Erythroblast (primary cell): ENCODE data around the gene CFAP46.
"Not testable (repeated sequence)": the region's sequence is repeated elsewhere in the genome, so short reads cannot be mapped to it uniquely, and the experiment has no call there.

Experiments used
- DNase-seq, 2 experiments: peaks; one replicate each; lab custom pipeline; 2025; lab: John Stamatoyannopoulos, UW
- GATA1 ChIP-seq: IDR thresholded peaks from 2 replicates; pipeline ENCODE4 v1.6.1; 2011; ENCODE audit warnings: low read depth, mild to moderate bottlenecking, control low read depth, low read length, moderate library complexity
- POLR2A ChIP-seq: IDR thresholded peaks from 2 replicates; pipeline ENCODE4 v1.6.1; 2011; ENCODE audit warnings: mild to moderate bottlenecking, low read length

The CFAP46 gene

DNA sequence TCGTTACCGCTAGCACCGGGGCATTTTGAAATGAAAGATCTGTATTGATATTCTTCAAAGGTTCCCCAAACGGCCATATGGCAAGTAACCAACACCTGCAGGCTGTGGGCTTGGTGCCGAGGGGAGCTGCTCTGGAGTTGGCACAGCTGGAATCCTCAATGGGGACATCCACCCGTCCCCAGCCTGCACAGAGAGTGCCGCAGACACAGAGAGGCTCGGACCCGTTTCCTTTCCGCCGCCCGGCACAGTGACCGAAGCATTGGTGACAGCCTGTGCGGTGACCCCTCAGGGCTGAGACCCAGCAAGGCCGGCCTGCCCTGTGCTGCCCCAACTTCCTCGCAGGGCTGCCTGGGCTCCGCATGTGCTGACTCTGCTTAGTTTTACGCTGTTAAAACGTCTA is 4.5 kb downstream of the CFAP46 start:
- DNase-seq: no peak
- TF ChIP-seq POLR2A: no peak
- TF ChIP-seq GATA1: no peak

DNA sequence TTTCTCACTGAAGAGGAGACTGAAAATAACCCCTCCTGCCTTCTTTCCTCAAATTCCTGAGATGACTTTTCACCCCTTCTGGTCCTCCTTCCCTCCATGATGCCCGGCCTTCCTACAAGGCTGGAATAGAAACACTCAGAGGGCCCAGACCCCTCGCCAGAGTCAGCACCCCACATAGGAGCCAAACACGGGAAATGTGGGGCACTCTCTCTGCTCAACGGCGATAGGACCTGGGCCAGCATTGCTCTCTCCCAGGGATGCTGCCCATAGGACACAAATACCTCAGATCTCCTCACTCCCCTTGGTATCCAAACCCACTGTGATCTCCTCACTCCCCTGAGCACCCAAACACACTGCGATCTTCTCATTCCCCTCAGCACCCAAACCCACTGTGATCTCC is 7.4 kb downstream of the CFAP46 start:
- TF ChIP-seq POLR2A: no peak
- TF ChIP-seq GATA1: no peak
- DNase-seq: no peak

DNA sequence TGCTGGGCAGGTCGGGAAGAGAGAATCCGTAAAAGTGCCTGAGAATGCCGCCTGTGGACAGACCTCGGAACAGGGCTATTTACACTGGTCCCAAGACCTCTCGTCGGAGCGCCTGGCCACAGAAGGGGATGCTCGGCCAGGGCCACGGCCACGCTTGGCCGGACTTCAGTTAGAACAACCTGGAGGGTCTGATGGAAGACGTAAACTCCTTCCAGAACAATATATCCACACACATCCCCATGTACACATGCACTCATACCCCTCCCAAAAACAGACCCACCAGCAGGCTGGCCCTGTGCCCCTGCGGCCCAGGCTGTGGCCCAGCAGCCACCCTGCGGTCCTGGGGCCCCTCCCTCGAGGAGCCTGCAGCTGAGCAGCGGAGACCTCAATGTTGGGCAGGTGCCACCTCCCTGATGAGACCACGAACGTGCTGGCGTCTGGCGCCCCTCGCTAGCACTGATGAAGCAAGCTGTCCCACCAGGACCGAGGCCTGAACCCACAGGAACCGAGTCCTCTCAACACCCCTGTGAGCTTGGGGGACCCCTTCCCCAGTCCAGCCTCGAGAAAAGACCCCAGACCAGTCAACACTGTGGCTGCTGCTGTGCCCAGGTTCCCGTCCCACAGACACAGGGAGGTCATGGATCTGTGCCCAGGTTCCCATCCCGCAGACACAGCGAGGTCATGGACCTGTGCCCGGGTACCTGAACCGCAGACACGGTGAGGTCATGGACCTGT is 8.9 kb downstream of the CFAP46 start:
- no peak for DNase-seq
- TF ChIP-seq POLR2A (no peak), GATA1 (no peak)

DNA sequence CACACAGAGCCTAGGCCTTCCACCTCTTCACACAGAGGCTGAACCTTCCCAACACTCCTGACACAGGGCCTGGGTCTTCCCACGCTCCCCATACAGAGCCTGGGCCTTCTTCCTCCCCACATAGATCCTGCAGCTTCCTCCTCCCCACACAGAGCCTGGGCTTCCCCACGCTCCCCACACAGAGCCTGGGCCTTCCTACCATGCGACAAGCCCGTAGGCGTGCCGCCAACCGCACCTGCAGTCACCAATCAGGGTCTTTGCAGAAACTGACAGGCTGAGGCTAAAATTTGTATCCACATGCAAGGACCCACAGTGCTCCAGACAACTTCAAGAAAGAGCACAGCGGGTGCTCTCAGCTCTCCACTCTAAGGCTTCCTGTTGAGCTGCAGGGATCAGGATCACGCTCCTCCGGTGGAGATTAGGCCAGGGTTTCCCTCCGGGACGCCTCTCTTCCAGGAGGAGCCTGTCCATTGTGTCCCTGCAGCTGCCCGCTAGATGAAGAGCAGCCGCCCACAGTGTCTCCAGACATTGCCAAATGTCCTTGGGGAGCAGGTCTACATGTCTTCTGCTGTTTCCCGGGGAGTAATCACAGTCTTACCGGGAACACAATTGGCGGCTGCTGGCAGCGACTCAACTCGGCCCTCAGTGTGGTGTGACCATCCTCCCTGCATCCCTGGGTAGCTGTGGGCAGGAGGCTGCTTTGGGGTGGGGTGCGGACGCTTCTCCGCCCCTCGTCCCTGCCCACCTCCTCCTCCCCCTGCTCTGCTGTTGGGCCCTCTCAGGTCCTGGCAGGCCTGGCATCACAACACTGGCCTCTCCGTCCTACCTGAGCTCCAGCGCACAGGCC is 9.7 kb downstream of the CFAP46 start:
- no peak for DNase-seq
- TF ChIP-seq GATA1: no peak
- TF ChIP-seq POLR2A: no peak

DNA sequence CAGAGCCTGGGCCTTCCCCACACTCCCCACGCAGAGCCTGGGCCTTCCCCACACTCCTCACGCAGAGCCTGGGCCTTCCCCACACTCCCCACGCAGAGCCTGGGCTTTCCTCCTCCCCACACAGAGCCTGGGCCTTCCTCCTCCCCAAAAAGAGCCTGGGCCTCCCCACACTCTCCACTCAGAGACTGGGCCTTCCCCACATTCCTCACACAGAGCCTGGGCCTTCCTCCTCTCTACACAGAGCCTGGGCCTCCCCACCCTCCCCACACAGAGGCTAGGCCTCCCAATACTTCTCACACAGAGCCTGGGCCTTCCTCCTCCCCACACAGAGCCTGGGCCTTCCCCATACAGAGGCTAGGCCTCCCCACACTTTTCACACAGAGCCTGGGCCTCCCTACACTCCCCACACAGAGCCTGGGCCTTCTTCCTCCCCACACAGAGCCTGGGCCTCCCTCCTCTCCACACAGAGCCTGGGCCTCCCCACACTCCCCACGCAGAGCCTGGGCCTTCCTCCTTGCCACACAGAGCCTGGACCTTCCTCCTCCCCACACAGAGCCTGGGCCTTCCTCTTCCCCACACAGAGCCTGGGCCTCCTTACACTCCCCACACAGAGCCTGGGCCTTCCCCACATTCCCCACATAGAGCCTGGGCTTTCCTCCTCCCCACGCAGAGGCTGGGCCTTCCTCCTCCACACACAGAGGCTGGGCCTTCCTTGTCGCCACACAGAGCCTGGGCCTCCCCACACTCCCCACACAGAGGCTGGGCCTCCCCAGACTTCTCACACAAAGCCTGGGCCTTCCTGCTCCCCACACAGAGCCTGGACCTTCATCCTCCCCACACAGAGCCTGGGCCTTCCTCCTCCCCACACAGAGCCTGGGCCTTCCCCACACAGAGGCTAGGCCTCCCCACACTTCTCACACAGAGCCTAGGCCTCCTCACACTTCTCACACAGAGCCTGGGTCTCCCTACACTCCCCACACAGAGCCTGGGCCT is 10.8 kb downstream of the CFAP46 start:
- not testable (repeated sequence) for DNase-seq

DNA sequence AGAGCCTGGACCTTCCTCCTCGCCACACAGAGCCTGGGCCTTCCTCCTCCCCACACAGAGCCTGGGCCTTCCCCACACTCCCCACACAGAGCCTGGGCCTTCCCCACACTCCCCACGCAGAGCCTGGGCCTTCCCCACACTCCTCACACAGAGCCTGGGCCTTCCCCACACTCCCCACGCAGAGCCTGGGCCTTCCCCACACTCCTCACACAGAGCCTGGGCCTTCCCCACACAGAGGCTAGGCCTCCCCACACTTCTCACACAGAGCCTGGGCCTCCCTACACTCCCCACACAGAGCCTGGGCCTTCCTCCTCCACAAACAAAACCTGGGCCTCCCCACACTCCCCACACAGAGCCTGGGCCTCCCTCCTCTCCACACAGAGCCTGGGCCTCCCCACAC is 11.7 kb downstream of the CFAP46 start:
- DNase-seq: not testable (repeated sequence)

DNA sequence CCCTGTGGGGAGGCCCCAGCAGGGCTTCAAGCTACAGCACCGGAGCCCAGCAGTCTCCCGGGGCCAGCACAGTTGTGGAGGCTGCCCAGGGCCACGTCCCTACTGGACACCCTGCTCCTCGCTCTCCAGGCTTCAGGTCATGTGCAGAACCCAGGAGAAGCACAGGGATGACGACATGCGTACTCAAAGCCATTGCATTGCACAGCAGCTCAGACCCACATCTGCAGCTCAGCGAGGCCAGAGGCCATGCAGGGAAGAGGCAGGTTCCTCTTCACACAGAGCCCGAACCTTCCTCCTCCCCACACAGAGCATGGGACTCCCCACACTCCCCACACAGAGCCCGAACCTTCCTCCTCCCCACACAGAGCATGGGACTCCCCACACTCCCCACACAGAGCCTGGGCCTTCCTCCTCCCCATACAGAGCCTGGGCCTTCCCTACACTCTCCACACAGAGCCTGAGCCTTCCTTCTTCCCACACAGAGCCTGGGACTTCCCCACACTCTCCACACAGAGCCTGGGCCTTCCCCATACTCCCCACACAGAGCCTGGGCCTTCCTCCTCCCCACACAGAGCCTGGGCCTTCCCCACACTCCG is 12.3 kb downstream of the CFAP46 start:
- DNase-seq: no peak
- TF ChIP-seq GATA1: no peak
- TF ChIP-seq POLR2A: no peak

DNA sequence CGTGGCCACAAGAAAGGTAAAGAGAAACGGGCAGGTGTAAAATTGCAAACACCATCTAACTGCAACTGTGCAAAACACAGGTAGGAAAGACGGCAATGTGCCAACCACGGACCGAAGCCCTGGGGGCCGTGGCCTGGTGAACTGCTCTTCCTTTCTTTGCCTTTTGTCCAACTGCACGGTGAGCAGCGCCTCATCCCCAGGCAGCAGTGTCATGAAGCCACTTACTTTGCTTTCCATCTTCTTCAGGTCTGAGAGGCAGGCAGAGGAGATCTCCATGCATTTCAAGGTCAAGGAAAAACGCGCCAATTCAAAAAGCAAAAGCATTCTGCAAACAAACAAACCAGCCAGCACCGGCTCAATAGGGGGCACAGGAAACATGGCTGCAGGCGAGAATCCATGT is 12.9 kb downstream of the CFAP46 start:
- DNase-seq: no peak
- no peak for TF ChIP-seq POLR2A
- no peak for TF ChIP-seq GATA1

DNA sequence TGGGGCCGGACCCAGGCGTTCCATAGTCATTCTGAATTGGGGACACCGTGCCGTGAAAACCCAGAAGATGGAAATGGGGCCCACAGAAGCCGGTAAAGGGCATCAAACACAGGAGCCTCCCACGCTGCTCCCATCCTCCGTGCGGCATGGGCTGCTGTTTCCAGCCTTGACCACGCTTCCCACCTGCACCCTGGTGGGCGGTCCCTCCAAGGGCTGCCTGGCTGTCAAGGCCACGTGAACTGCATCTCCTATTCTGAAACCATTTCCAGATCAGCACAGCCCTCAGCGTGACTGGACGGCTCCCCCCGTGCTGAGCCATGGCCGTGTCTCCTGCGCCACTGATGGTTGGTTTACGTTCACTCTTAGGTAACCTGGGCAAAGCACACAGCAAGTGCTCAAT is 14.1 kb downstream of the CFAP46 start:
- no peak for DNase-seq
- TF ChIP-seq GATA1: no peak

DNA sequence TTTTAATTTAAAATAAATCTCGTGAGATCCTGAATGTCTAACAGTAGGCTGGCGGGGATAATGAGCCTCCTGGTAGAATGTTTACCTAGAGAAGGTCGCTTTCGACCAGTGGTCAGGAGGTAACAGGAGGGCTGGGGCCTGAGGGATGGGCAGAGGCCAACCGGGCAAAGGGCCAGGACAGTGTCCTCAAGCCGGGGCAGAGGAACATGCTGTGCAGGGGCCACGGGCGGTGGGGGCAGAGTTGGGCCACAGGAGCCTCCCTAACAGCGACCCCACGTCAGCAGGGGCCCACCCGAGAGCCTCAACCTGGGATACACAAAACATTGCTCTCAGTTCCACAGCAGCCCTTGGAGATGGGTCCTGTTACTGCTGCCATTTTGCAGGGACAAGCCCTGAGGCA is 14.5 kb downstream of the CFAP46 start:
- TF ChIP-seq GATA1 (no peak), POLR2A (no peak)
- DNase-seq: no peak

DNA sequence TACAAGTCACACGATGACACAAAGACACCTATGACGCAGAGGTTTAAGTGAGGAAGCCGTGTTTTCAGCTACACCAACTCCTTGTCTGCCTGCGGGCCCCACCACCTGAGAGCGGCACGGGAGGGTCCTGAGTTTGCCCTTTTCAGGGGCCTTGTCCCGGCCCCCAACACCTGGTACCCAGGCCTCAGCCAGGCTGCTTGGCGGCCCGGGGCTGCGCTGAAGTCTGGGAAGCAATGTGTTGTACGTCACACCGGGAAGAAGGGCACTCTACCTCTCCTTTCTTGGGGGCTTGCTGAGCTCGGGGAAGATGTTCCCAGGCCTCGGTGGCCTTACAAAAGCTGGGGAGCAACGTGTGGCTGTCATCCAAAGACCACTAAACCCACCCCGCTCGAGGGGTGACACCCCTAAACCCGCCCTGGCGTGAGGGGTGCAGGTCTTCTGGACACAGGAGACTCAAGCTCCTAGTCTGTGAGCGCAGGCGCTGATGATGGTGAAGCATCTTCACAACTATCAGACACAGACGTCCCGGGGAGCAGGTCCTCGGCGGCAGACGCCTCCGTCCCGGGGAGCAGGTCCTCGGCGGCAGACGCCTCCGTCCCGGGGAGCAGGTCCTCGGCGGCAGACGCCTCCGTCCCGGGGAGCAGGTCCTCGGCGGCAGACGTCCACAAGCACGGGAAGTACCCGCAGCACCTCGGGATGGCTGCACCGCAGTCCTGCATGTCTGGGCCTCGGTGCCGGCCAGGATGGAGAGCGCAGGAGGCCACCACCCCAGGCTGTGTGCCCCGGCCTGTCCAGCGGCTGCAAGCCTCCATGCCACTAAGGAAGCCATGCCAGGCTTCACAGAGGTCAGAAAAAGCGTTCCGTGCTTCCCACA is 15.4 kb downstream of the CFAP46 start:
- DNase-seq: no peak
- TF ChIP-seq POLR2A (no peak), GATA1 (no peak)

DNA sequence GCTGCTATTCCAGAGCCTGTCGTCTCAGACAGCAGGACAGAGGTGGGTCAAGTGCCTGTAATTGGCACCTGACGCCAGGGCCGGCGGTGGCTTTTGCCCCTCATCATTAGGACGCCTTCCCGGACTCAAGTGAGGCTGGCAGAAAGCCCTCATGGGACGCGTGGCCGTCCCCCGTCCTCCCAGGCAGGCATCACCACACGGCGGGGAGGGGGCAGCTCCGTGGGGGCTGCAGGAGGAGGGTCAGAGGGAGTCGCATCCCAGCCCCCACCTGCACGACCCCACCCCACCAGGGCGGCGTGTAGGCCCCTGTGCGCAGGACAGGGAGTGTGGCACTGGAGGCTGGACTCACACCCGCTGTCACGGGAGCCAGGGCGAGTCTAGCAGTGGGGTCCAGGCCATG is 16.3 kb downstream of the CFAP46 start:
- TF ChIP-seq GATA1 (no peak), POLR2A (no peak)
- DNase-seq: no peak
